Esophagus (tissue), 2 donors: ENCODE data around the gene IL17B. TPM values are rescaled to one million over a fixed set of nuclear protein-coding genes. Genes with fewer than 3 reads are reported as not detected.
"Not testable (repeated sequence)": the region's sequence is repeated elsewhere in the genome, so short reads cannot be mapped to it uniquely, and the experiment has no call there.

Experiments used
- H3K27ac ChIP-seq, 2 donors: one replicate each; pipeline ENCODE4 v1.5.1; 2013; ENCODE audit warnings: low read depth in 2 of 2, mild to moderate bottlenecking in 2 of 2, inconsistent platforms in 1 of 2, low read length in 1 of 2, moderate library complexity in 1 of 2
- H3K27me3 ChIP-seq, 2 donors: one replicate each; pipeline ENCODE4 v1.6.1; 2013; ENCODE audit warnings: low read length in 2 of 2, control low read depth in 1 of 2, mild to moderate bottlenecking in 1 of 2; ENCODE audit not compliant: insufficient read depth in 2 of 2, control insufficient read depth in 1 of 2
- H3K36me3 ChIP-seq, 2 donors: one replicate each; pipeline ENCODE4 v1.6.1; 2013; ENCODE audit warnings: low read length in 1 of 2; ENCODE audit not compliant: control insufficient read depth in 2 of 2, insufficient read depth in 2 of 2
- H3K4me1 ChIP-seq, 2 donors: one replicate each; pipeline ENCODE4 v1.6.1; 2013; ENCODE audit warnings: low read length in 1 of 2; ENCODE audit not compliant: control insufficient read depth in 2 of 2, insufficient read depth in 2 of 2
- H3K4me3 ChIP-seq, 2 donors: one replicate each; pipeline ENCODE4 v1.5.1; 2013; ENCODE audit warnings: low read length in 2 of 2, mild to moderate bottlenecking in 2 of 2, low read depth in 1 of 2, moderate library complexity in 1 of 2
- H3K9me3 ChIP-seq, 2 donors: one replicate each; pipeline ENCODE4 v1.6.1; 2013; ENCODE audit warnings: mild to moderate bottlenecking in 2 of 2, low read depth in 1 of 2, low read length in 1 of 2, moderate library complexity in 1 of 2; ENCODE audit not compliant: control insufficient read depth in 2 of 2, insufficient read depth in 1 of 2
- WGBS, 2 donors: extraction: QIAGEN DNeasy Blood & Tissue Kit; methylation state at CpG; one replicate each; pipeline ENCODE4 v1.1.7; 2013; 5-methylcytosine and 5-hydroxymethylcytosine counted together
- polyA plus RNA-seq, 2 donors: library from polyadenylated mRNA; stranded (reverse); fragments of 200-250 nt; gene quantifications; one replicate each; pipeline ENCODE4 v1.2.3, GENCODE V29; 2013
- donor health status: healthy with polysubstance abuse.
- donor health status: Bipolar disorder and iron deficiency.

IL17B gene
- polyA plus RNA-seq, 2 donors = 1.4 TPM

DNA sequence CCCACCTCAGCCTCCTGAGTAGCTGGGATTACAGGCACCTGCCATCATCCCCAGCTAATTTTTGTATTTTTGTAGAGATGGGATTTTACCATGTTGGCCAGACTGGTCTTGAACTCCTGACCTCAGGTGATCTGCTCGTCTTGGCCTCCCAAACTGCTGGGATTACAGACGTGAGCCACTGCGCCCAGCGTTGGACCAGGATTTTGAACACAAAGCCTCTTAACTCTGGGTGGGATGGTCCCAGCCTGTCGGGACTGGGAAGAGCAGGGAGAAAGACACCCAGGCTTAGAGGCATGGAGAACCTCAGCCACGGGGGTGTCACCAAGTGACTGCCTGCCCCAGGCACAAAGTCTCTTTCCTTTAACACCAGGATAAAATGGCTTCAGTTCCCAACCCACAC, 12.0 kb upstream of the IL17B start:
- not testable (repeated sequence) for H3K27me3 ChIP-seq, H3K4me3 ChIP-seq, H3K4me1 ChIP-seq, H3K36me3 ChIP-seq, H3K9me3 ChIP-seq
- WGBS, 2 donors = 80 to 84% methylated on average over 6 of the region's 6 CpGs
- peak overlapping the region in 1 of 2 donors; percentile 70 for H3K27ac ChIP-seq

DNA sequence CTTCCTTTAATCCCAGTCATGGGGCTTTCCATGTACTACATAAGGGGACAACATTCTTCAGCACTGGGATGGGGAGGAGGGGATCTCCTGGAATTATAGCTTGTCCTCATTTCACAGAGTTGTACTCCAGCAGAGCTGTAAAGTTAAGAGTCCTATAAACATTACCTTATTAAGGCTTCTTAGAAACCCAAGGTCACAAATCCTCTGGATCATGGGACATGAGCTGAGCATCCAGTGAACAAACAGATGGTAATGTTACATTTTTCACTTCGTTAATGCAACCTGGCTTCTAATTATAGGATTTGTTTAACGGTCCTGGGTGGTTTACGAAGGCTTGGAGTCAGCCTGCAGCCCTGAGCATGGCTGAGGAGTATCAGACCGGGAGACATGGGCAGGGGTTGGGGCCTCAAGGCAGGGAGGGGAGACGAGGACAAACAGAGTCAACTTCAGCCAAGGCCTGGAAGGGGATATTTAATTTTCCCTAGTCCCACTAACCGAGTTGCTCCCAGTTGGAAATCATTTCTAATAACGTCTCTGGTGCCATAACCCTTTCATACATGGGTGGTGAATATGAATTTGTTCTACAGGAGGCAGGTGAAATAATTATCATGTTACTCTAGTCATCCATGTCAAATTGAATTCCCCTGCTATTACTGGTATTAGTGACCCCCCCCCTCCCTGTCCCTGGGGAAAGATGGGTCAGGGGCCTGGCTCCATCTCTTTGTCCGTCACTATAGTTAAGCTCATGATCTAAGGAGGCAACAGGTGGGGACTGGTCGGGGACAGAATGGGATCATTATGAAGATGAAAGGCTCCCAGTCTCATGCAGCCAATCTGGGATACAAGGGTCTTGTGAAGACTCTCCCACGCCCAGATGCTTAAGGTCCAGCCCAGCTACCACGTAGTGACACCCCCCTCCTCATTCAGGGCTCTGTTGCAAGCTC, 10.7 kb upstream of the IL17B start:
- H3K27ac ChIP-seq = peak overlapping the region; percentile 47 to 86
- H3K4me1 ChIP-seq = peaks cover 0 to 2% of the 10 kb centered on the region in 2 donors
- H3K27me3 ChIP-seq = no peaks in the 10 kb centered on the region
- 71 to 73% methylated on average over 11 of the region's 11 CpGs for WGBS, 2 donors
- no peak overlapping the region for H3K4me3 ChIP-seq
- no peaks in the 10 kb centered on the region for H3K36me3 ChIP-seq
- no peaks in the 10 kb centered on the region for H3K9me3 ChIP-seq

DNA sequence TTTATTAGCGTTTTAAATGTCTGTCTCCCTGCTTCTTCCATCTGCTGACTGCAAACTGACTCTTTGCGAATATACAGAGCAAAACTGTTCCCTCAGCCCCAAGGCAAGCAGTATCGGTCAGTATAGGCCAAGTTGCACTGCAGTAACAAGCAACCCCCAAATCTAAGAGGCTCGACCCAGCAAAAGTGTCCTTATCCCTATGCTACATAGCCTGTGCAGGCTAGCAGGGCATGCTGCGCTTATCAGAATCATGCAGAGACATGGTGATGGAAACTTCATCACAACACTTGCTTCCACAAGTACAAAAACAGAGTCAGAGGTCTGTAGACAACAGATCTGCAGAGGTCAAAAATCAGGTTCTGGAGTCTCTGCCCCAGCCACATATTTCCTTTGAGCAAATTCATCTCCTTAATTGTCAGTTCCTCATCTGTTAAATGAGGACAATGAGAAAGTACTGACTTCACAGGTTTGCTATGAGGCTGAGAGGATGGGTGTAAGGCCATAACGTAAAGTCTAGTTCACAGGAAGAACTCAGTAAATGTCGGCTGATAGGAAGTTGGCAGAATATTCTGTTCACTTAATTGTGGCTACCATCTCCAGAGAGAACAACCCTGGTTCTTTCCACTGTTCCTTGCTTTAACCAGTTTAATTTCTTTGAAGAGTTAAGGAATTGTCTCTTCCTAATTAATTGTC, 9.6 kb upstream of the IL17B start:
- H3K9me3 ChIP-seq = no peaks in the 10 kb centered on the region
- H3K4me3 ChIP-seq = no peak overlapping the region
- no peaks in the 10 kb centered on the region for H3K36me3 ChIP-seq
- no peaks in the 10 kb centered on the region for H3K27me3 ChIP-seq
- peak overlapping the region; percentile 36 to 77 for H3K27ac ChIP-seq
- H3K4me1 ChIP-seq = peaks cover 0 to 2% of the 10 kb centered on the region in 2 donors
- 77 to 85% methylated on average over 7 of the region's 7 CpGs for WGBS, 2 donors

DNA sequence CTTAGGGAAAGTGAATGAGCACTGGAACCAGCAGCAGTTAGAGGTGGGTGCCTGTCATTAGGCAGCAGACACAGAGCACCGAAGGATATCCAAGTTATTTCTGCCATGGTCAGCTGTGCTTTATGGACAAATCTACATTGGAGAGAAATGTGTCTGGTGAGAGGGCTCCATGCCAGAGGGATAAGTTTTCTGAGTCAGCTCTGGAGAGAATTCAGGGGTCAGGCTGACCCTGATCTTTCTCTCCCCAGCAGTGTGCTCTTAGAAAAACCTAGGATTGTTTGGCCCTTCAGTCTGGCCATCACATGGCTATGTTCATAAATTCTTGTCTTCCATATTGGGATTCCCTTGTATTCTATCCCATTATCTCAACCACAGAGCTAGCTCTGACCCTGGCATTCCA, 8.9 kb upstream of the IL17B start:
- H3K4me1 ChIP-seq = peaks cover 0 to 2% of the 10 kb centered on the region in 2 donors
- no peaks in the 10 kb centered on the region for H3K9me3 ChIP-seq
- H3K4me3 ChIP-seq = no peak overlapping the region
- peak overlapping the region; percentile 70 to 78 for H3K27ac ChIP-seq
- H3K36me3 ChIP-seq = no peaks in the 10 kb centered on the region
- H3K27me3 ChIP-seq = no peaks in the 10 kb centered on the region
- WGBS, 2 donors = 75 to 80% methylated on average over 1 of the region's 1 CpG

DNA sequence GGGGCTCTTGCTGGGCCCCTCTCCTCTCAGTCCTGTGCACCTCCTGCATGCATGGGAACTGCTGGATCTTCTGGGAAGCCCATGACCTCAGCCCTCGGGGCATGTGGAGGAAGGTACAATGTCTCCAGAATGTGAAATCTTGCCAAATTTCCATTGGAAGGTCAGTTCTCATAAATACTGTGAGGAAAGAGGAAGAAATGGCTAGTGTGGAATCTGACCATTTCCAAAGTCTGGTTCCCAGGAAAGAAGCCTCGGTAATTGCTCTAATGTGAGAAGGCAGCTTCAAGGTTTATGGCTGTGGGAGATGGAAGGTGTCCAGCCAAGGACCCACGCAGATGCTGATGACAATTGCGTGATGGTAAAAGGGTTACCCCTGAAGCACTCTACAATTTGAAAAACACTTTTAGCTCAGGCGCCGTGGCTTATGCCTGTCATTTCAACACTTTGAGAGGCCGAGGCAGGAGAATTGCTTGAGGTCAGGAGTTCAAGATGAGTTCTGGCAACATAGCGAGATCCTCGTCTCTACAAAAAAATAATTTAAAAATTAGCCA, 8.1 kb upstream of the IL17B start:
- peak overlapping the region; percentile 57 to 82 for H3K27ac ChIP-seq
- H3K4me1 ChIP-seq = no peaks in the 10 kb centered on the region
- WGBS, 2 donors = 75% methylated on average over 9 of the region's 9 CpGs
- H3K9me3 ChIP-seq = no peaks in the 10 kb centered on the region
- H3K4me3 ChIP-seq = no peak overlapping the region
- no peaks in the 10 kb centered on the region for H3K27me3 ChIP-seq
- H3K36me3 ChIP-seq = no peaks in the 10 kb centered on the region

DNA sequence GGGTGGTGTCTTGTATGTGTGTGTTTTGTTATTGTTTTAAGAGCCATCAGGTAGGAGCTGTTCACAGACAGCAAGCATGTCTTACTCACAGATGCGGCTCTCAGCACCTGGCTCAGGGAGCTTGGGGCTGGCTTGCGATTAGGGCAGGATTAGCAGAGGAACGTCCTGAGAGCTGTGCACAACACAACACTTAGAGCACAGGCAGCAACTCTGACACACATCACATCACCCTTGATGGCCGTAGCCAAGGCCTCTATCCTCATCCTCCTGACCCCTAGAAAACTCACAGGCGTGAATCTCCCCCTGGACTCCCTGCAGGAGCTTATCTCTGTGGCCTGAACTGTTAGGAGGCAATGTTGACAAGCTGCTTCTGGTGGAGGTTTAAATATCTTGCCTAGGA, 7.1 kb upstream of the IL17B start:
- H3K27me3 ChIP-seq = no peaks in the 10 kb centered on the region
- H3K9me3 ChIP-seq = no peaks in the 10 kb centered on the region
- H3K36me3 ChIP-seq = no peaks in the 10 kb centered on the region
- H3K27ac ChIP-seq = peak overlapping the region; percentile 66 to 84
- H3K4me1 ChIP-seq = no peaks in the 10 kb centered on the region
- 65 to 75% methylated on average over 5 of the region's 5 CpGs for WGBS, 2 donors
- H3K4me3 ChIP-seq = no peak overlapping the region

DNA sequence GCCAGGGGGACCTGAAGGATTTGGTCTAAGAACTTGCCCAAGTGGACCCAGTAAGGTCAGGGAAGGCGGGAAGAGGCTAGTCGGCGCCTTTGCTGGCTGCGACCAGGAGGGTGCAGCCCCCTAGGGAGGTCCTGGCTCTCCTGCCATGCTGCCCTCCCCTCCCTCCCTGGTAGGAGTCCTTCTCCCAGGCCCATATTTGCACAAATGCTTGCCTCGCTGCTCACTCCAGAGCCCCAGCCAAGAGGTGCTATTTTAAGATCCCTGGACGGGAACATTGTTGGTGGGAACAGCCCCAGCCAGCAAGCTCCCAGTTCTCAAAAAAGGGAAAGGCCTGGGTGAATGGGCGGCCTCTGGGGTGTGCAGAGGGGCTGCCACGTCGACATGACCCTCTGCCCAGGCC, 4.3 kb upstream of the IL17B start:
- no peaks in the 10 kb centered on the region for H3K9me3 ChIP-seq
- H3K27ac ChIP-seq = peak overlapping the region; percentile 75 to 87
- H3K27me3 ChIP-seq = no peaks in the 10 kb centered on the region
- H3K4me1 ChIP-seq = peaks cover 0 to under 1% of the 10 kb centered on the region in 2 donors
- no peak overlapping the region for H3K4me3 ChIP-seq
- WGBS, 2 donors = 67 to 69% methylated on average over 9 of the region's 9 CpGs
- no peaks in the 10 kb centered on the region for H3K36me3 ChIP-seq

DNA sequence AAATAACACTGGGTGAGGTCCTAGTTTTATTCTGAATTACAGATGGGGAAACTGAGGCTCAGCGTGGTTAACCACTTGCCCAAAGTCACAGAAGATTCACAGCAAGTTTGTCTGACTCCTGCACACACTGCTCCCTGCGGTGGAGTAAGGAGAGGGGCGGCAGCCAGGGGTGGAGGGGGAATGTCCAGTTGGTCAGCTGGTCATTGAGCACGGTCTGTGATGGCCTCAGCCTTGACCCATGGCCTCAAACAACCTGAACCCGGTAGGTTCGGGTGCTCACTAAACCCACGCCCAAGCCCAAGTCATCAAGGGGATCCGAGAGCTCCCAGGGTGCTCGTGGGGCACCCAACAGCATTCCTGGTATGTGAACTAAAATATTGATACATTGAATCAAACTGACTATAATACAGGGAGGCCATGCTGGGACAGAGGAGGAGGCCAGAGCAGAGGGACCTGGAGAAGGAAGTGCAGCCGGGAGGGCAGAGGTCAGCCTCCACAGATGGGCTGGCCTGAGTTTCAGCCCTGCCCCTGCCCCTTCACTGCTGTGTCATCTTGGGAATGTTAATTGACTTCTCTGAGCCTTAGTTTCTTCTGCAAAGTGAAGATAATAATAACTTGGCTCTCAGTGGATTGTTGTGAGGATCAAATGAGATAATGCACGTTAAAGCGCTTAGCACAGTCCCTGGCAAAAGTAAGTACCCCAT, 3.6 kb upstream of the IL17B start:
- Histone ChIP-seq H3K27ac (peak overlapping the region; percentile 75 to 87), H3K4me3 (no peak overlapping the region)

DNA sequence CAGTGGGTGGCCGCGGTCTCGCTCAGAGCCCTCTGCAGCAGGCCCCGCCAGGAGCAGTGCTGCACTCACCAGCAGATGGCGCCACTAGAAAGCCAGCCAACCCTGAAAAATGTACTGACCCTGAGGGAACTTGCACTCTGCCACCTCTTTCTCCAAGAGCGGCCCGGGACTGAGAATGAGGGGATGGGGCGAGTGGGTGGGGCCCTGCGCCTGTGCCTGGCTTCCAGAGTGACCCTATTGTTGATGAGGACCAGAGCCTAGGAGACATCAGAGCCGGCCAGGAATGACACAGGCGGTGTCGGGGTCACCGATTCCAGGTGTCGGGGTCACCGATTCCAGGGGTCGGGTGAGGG, 2.9 kb upstream of the IL17B start:
- WGBS, 2 donors = 31 to 33% methylated on average over 16 of the region's 16 CpGs
- H3K36me3 ChIP-seq = no peaks in the 10 kb centered on the region
- H3K4me1 ChIP-seq = peaks cover 0 to 3% of the 10 kb centered on the region in 2 donors
- H3K4me3 ChIP-seq = no peak overlapping the region
- no peaks in the 10 kb centered on the region for H3K9me3 ChIP-seq
- peak overlapping the region; percentile 75 to 87 for H3K27ac ChIP-seq
- no peaks in the 10 kb centered on the region for H3K27me3 ChIP-seq

More for the DNA sequence above, 3.6 kb upstream of the IL17B start:
- Histone ChIP-seq H3K4me1 (peaks cover 0 to 3% of the 10 kb centered on the region in 2 donors), H3K27me3 (no peaks in the 10 kb centered on the region), H3K9me3 (no peaks in the 10 kb centered on the region), H3K36me3 (no peaks in the 10 kb centered on the region)
- 68 to 74% methylated on average over 12 of the region's 12 CpGs for WGBS, 2 donors
